ENCODE results near the gene MYL12B. TPM values are rescaled to one million over a fixed set of nuclear protein-coding genes. Genes with fewer than 3 reads are reported as not detected.
"Not testable (repeated sequence)": the region's sequence is repeated elsewhere in the genome, so short reads cannot be mapped to it uniquely, and the experiment has no call there.

The MYL12B gene
- total RNA-seq, 1 donor from 2014 or later = 305 TPM

- intact Hi-C loops (cut with micrococcal nuclease) = loop anchor here (1.0 to 5.0 kb wide), 5 partner anchors 10 to 1975 kb away; partner anchors contain the start of genes METTL4 and NDC80
Measured at GRCh38 chr18:3262234-3263131, 550 bp downstream of the MYL12B start.

GRCh38 chr18:3263132-3263700, 1.3 kb downstream of the MYL12B start:
- intact Hi-C loops (cut with micrococcal nuclease) = loop anchor here (1.0 to 5.0 kb wide), 4 partner anchors 191 to 1974 kb away; partner anchors contain the start of genes METTL4 and NDC80

GRCh38 chr18:3264362-3264761, 2.4 kb downstream of the MYL12B start:
- intact Hi-C loops (cut with micrococcal nuclease) = loop anchor here (5.0 kb wide), 3 partner anchors 202 to 1973 kb away; partner anchors contain the start of genes METTL4 and NDC80

- intact Hi-C loops (cut with micrococcal nuclease) = no loop called here
Measured at GRCh38 chr18:3265564-3266033, 3.7 kb downstream of the MYL12B start.

- intact Hi-C loops (cut with micrococcal nuclease) = no loop called here
Measured at GRCh38 chr18:3266062-3266608, 4.2 kb downstream of the MYL12B start.

GRCh38 chr18:3268306-3268705, 6.4 kb downstream of the MYL12B start:
- intact Hi-C loops (cut with micrococcal nuclease) = no loop called here

- intact Hi-C loops (cut with micrococcal nuclease) = no loop called here
Measured at GRCh38 chr18:3269241-3269913, 7.4 kb downstream of the MYL12B start.

- intact Hi-C loops (cut with micrococcal nuclease) = no loop called here
Measured at GRCh38 chr18:3269914-3270299, 8.0 kb downstream of the MYL12B start.

GRCh38 chr18:3273042-3273441, 11.1 kb downstream of the MYL12B start:
- intact Hi-C loops (cut with micrococcal nuclease) = no loop called here

- intact Hi-C loops (cut with micrococcal nuclease) = not testable (repeated sequence)
Measured at GRCh38 chr18:3277643-3278213, 15.8 kb downstream of the MYL12B start.

GRCh38 chr18:3279201-3280185, 17.6 kb downstream of the MYL12B start:
- intact Hi-C loops (cut with micrococcal nuclease) = no loop called here

GRCh38 chr18:3281456-3282400, 19.8 kb downstream of the MYL12B start:
- intact Hi-C loops (cut with micrococcal nuclease) = loop anchor here (1.0 kb wide), 9 partner anchors 16 to 787 kb away; no protein-coding TSS in a partner anchor

- intact Hi-C loops (cut with micrococcal nuclease) = no loop called here
Measured at GRCh38 chr18:3283253-3283863, 21.4 kb downstream of the MYL12B start.

GRCh38 chr18:3283908-3284307, 22.0 kb downstream of the MYL12B start:
- intact Hi-C loops (cut with micrococcal nuclease) = no loop called here

GRCh38 chr18:3284501-3284900, 22.6 kb downstream of the MYL12B start:
- intact Hi-C loops (cut with micrococcal nuclease) = no loop called here

GRCh38 chr18:3286159-3286558, 24.2 kb downstream of the MYL12B start:
- intact Hi-C loops (cut with micrococcal nuclease) = no loop called here

- intact Hi-C loops (cut with micrococcal nuclease) = loop anchor here (10.0 kb wide), 1 partner anchor 2001 kb away; the partner anchor contains the start of gene ZBTB14
Measured at GRCh38 chr18:3293196-3293951, 31.4 kb downstream of the MYL12B start.

All from T-helper 1 cell treated with Interleukin-12 subunit alpha and Interleukin-12 subunit beta and Interleukin-4 antibody, amounts not matched to agents 30 ng/mL and 1 ng/mL, for 36 hours (primary cell).